Measurements from ENCODE around the gene ZBTB24.

- TF ChIP-seq HMGXB4 (CRISPR knock-in tag; IDR thresholded peaks at IDR 0.05; ENCODE audit: borderline replicate concordance) (no peak), MAX (IDR thresholded peaks at IDR 0.05) (no peak), POLR2A (IDR thresholded peaks at IDR 0.05; ENCODE audit: low read length) (no peak), BCL3 (IDR thresholded peaks at IDR 0.05) (no peak), CTCF (IDR thresholded peaks at IDR 0.05) (no peak), ELK1 (IDR thresholded peaks at IDR 0.05; ENCODE audit: low read depth, low read length) (no peak), RAD21 (conservative IDR thresholded peaks at IDR 0.05 in 1 of 2, IDR thresholded peaks at IDR 0.05 in 1 of 2) (no peak), PHF8 (IDR thresholded peaks at IDR 0.05; ENCODE audit: borderline replicate concordance, low read depth) (no peak), MAZ (IDR thresholded peaks at IDR 0.05; ENCODE audit: borderline replicate concordance, low read depth, low read length) (no peak), KDM1A (IDR thresholded peaks at IDR 0.05; ENCODE audit: low read depth) (no peak)
- TF ChIP-seq, protein P1, sequence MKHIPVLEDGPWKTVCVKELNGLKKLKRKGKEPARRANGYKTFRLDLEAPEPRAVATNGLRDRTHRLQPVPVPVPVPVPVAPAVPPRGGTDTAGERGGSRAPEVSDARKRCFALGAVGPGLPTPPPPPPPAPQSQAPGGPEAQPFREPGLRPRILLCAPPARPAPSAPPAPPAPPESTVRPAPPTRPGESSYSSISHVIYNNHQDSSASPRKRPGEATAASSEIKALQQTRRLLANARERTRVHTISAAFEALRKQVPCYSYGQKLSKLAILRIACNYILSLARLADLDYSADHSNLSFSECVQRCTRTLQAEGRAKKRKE (CRISPR knock-in tag; IDR thresholded peaks at IDR 0.05; ENCODE audit: low read depth): no peak
- TF ChIP-seq, protein P2, sequence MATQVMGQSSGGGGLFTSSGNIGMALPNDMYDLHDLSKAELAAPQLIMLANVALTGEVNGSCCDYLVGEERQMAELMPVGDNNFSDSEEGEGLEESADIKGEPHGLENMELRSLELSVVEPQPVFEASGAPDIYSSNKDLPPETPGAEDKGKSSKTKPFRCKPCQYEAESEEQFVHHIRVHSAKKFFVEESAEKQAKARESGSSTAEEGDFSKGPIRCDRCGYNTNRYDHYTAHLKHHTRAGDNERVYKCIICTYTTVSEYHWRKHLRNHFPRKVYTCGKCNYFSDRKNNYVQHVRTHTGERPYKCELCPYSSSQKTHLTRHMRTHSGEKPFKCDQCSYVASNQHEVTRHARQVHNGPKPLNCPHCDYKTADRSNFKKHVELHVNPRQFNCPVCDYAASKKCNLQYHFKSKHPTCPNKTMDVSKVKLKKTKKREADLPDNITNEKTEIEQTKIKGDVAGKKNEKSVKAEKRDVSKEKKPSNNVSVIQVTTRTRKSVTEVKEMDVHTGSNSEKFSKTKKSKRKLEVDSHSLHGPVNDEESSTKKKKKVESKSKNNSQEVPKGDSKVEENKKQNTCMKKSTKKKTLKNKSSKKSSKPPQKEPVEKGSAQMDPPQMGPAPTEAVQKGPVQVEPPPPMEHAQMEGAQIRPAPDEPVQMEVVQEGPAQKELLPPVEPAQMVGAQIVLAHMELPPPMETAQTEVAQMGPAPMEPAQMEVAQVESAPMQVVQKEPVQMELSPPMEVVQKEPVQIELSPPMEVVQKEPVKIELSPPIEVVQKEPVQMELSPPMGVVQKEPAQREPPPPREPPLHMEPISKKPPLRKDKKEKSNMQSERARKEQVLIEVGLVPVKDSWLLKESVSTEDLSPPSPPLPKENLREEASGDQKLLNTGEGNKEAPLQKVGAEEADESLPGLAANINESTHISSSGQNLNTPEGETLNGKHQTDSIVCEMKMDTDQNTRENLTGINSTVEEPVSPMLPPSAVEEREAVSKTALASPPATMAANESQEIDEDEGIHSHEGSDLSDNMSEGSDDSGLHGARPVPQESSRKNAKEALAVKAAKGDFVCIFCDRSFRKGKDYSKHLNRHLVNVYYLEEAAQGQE (IDR thresholded peaks at IDR 0.05): no peak
These were observed 4.0 kb downstream of the ZBTB24 start for GRCh38 chr6:109478841-109479624.

All from A549 (cell line).